Karpas-422 (cell line): ENCODE results near the gene ADGRV1. TPM values are rescaled to one million over a fixed set of nuclear protein-coding genes. Genes with fewer than 3 reads are reported as not detected.

Experiments
- DNase-seq: peaks from one replicate; pipeline ENCODE4 v3.0.0-alpha.2; 2015
- H2AFZ ChIP-seq: fragments of 200-600 bp; sonication (generic); 2 replicates; pipeline ENCODE4 v1.6.1; 2014; ENCODE audit warnings: antibody characterized with exemption, low read length, mixed read lengths
- H3K27ac ChIP-seq: fragments of 200-600 bp; sonication (generic); 2 replicates; pipeline ENCODE4 v1.5.1; 2014; ENCODE audit warnings: mild to moderate bottlenecking, low read length, moderate library complexity
- H3K27me3 ChIP-seq: fragments of 200-600 bp; sonication (generic); 2 replicates; pipeline ENCODE4 v1.6.1; 2014; ENCODE audit warnings: low read length, mixed read lengths
- H3K36me3 ChIP-seq: fragments of 200-600 bp; sonication (generic); 2 replicates; pipeline ENCODE4 v1.6.1; 2014; ENCODE audit warnings: low read length, mixed read lengths; ENCODE audit not compliant: insufficient read depth
- H3K4me1 ChIP-seq: fragments of 200-600 bp; sonication (generic); 2 replicates; pipeline ENCODE4 v1.6.1; 2014; ENCODE audit warnings: mild to moderate bottlenecking, low read length, mixed read lengths
- H3K4me2 ChIP-seq: fragments of 200-600 bp; sonication (generic); 2 replicates; pipeline ENCODE4 v1.6.1; 2014; ENCODE audit warnings: low read length, low read depth, mild to moderate bottlenecking; ENCODE audit not compliant: poor library complexity, severe bottlenecking
- H3K4me3 ChIP-seq: fragments of 200-600 bp; sonication (generic); 2 replicates; pipeline ENCODE4 v1.5.1; 2014; ENCODE audit warnings: mild to moderate bottlenecking, antibody characterized with exemption, low read length, mixed read lengths
- H3K79me2 ChIP-seq: fragments of 200-600 bp; sonication (generic); 2 replicates; pipeline ENCODE4 v1.6.1; 2014; ENCODE audit warnings: mild to moderate bottlenecking, low read length, mixed read lengths
- H3K9ac ChIP-seq: fragments of 200-600 bp; sonication (generic); 2 replicates; pipeline ENCODE4 v1.6.0; 2014; ENCODE audit warnings: low read length
- H3K9me2 ChIP-seq: fragments of 200-600 bp; sonication (generic), shearing (Covaris generic); replicated peaks from 2 replicates; pipeline ENCODE4 v1.6.0; 2014; ENCODE audit warnings: mild to moderate bottlenecking, low read length, moderate library complexity; ENCODE audit not compliant: insufficient read depth
- H3K9me3 ChIP-seq: fragments of 300-700, 200-600 bp; sonication (generic); 2 replicates; pipeline ENCODE4 v1.6.1; 2014; ENCODE audit warnings: low read length, mixed read lengths
- H4K20me1 ChIP-seq: fragments of 200-600 bp; sonication (generic); 2 replicates; pipeline ENCODE4 v1.6.1; 2014; ENCODE audit warnings: mild to moderate bottlenecking, antibody characterized with exemption, low read length, low read depth; ENCODE audit not compliant: insufficient read depth
- total RNA-seq: library from RNA; depleted of rRNA; stranded (reverse); fragments of >200 nt; shearing (Covaris generic); gene quantifications from 2 replicates; pipeline ENCODE4 v1.2.3, GENCODE V29; 2014; ENCODE audit warnings: low replicate concordance

ADGRV1 gene
- total RNA-seq, 1 experiment from 2014 or later: not detected

GRCh38 chr5:90894866-90895420, 336.3 kb downstream of the ADGRV1 start:
- Histone ChIP-seq H2AFZ (no peak overlapping the region), H3K9me2 (no peaks in the 10 kb centered on the region), H3K27me3 (no peaks in the 10 kb centered on the region), H3K27ac (no peak overlapping the region), H3K4me2 (no peak overlapping the region), H3K9ac (no peak overlapping the region), H3K9me3 (no peaks in the 10 kb centered on the region), H3K4me3 (no peak overlapping the region), H3K36me3 (no peaks in the 10 kb centered on the region), H3K4me1 (no peaks in the 10 kb centered on the region), H4K20me1 (no peaks in the 10 kb centered on the region), H3K79me2 (no peaks in the 10 kb centered on the region)
- no peak for DNase-seq

- Histone ChIP-seq H3K27ac (no peak overlapping the region), H3K4me3 (no peak overlapping the region), H3K4me1 (no peaks in the 10 kb centered on the region), H3K36me3 (no peaks in the 10 kb centered on the region), H3K9me2 (no peaks in the 10 kb centered on the region), H4K20me1 (no peaks in the 10 kb centered on the region), H3K9me3 (no peaks in the 10 kb centered on the region), H3K79me2 (no peaks in the 10 kb centered on the region), H3K27me3 (no peaks in the 10 kb centered on the region), H3K9ac (no peak overlapping the region), H3K4me2 (no peak overlapping the region), H2AFZ (no peak overlapping the region)
- no peak for DNase-seq
Observed at GRCh38 chr5:90897618-90898017, 339.0 kb downstream of the ADGRV1 start.

DNA sequence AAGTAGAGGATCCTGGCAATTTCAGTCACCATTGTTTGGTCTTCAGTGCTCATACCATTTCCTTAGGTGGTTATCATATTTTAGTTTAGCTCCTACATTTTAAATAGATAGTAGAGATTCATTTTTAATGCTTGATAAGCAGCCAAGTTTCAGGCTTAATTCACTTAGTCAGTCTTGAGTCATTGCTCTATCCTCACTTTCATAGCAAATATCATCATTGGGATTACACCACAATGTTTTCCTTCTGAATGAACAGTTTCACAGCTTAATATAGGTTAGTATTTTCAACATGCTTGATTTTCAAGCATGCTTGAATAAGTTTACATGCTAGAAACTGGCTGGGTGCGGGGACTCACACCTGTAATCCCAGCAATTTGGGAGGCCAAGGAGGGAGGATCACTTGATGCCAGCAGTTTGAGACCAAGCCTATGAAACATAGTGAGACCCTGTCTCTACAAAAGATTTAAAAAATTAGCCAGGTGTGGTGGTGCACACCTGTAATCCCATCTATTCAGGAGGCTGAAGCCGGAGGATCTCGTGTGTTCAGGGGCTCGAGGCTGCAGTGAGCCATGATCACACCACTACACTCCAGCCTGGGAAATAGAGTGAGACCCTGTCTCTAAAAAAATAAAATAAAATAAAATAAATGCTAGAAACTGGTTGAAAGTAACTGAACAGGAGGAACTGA, 339.9 kb downstream of the ADGRV1 start:
- H3K9me2 ChIP-seq: no peaks in the 10 kb centered on the region

GRCh38 chr5:90899014-90899604, 340.5 kb downstream of the ADGRV1 start:
- H3K4me1 ChIP-seq: no peaks in the 10 kb centered on the region
- H3K9ac ChIP-seq: no peak overlapping the region
- H3K9me3 ChIP-seq: no peaks in the 10 kb centered on the region
- no peak overlapping the region for H3K27ac ChIP-seq
- H3K36me3 ChIP-seq: no peaks in the 10 kb centered on the region
- no peaks in the 10 kb centered on the region for H3K27me3 ChIP-seq
- H3K4me2 ChIP-seq: no peak overlapping the region
- H3K4me3 ChIP-seq: no peak overlapping the region
- H4K20me1 ChIP-seq: no peaks in the 10 kb centered on the region
- no peaks in the 10 kb centered on the region for H3K9me2 ChIP-seq
- no peak overlapping the region for H2AFZ ChIP-seq
- no peaks in the 10 kb centered on the region for H3K79me2 ChIP-seq
- DNase-seq: no peak

More for the DNA sequence above, 339.9 kb downstream of the ADGRV1 start:
- Histone ChIP-seq H2AFZ (no peak overlapping the region), H3K79me2 (no peaks in the 10 kb centered on the region), H3K27ac (no peak overlapping the region), H3K36me3 (no peaks in the 10 kb centered on the region), H3K4me2 (no peak overlapping the region), H3K9me3 (no peaks in the 10 kb centered on the region), H4K20me1 (no peaks in the 10 kb centered on the region), H3K4me3 (no peak overlapping the region), H3K9ac (no peak overlapping the region), H3K27me3 (no peaks in the 10 kb centered on the region), H3K4me1 (no peaks in the 10 kb centered on the region)
- no peak for DNase-seq

DNA sequence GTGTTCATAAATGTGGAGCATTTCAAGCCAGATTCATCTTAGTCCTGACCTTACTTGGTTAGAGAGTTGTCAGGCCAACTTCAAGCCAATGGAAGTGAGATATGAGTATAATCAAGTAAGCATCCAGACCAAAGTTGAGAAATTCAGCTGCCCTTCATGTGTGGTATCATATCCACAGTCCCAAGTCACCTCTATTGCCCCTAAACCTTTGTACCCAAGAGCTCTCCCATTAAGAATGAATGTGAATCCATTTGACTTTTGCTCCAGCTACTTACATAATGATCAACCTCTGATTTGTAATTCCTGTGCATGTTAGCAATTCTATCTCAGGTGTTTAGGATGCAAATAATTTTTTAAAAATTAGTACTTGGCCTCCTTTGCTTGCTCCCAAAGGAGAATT, 342.7 kb downstream of the ADGRV1 start:
- H3K4me2 ChIP-seq: no peak overlapping the region
- no peaks in the 10 kb centered on the region for H3K4me1 ChIP-seq
- no peaks in the 10 kb centered on the region for H3K9me3 ChIP-seq
- H3K27ac ChIP-seq: no peak overlapping the region
- no peaks in the 10 kb centered on the region for H3K9me2 ChIP-seq
- no peak overlapping the region for H2AFZ ChIP-seq
- no peaks in the 10 kb centered on the region for H3K36me3 ChIP-seq
- DNase-seq: no peak
- H3K4me3 ChIP-seq: no peak overlapping the region
- H3K9ac ChIP-seq: no peak overlapping the region
- H3K79me2 ChIP-seq: no peaks in the 10 kb centered on the region
- H4K20me1 ChIP-seq: no peaks in the 10 kb centered on the region
- no peaks in the 10 kb centered on the region for H3K27me3 ChIP-seq

DNA sequence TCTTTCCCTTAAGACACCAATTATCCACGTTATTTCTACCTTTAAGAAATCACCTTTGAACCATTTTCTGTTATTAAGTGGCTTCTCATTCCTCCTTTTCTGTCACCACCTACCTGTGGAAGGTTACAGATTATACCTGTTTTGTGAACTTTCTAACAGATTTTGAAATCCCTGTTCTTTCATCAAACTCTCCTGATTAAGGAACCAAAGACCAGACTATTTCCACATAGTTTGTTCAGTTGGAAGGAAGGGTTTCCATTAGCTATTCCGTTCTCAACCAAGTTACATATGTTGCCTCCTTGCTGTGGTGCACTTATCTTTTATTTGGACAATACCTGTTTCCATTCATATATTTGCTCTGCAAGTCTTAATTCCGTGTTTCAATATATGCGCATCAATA, 343.6 kb downstream of the ADGRV1 start:
- H2AFZ ChIP-seq: no peak overlapping the region
- DNase-seq: no peak
- H3K4me1 ChIP-seq: no peaks in the 10 kb centered on the region
- H3K9me2 ChIP-seq: no peaks in the 10 kb centered on the region
- no peak overlapping the region for H3K4me3 ChIP-seq
- H3K9me3 ChIP-seq: no peaks in the 10 kb centered on the region
- no peaks in the 10 kb centered on the region for H3K36me3 ChIP-seq
- no peaks in the 10 kb centered on the region for H3K79me2 ChIP-seq
- no peak overlapping the region for H3K4me2 ChIP-seq
- no peak overlapping the region for H3K27ac ChIP-seq
- H3K9ac ChIP-seq: no peak overlapping the region
- H4K20me1 ChIP-seq: no peaks in the 10 kb centered on the region
- no peaks in the 10 kb centered on the region for H3K27me3 ChIP-seq

DNA sequence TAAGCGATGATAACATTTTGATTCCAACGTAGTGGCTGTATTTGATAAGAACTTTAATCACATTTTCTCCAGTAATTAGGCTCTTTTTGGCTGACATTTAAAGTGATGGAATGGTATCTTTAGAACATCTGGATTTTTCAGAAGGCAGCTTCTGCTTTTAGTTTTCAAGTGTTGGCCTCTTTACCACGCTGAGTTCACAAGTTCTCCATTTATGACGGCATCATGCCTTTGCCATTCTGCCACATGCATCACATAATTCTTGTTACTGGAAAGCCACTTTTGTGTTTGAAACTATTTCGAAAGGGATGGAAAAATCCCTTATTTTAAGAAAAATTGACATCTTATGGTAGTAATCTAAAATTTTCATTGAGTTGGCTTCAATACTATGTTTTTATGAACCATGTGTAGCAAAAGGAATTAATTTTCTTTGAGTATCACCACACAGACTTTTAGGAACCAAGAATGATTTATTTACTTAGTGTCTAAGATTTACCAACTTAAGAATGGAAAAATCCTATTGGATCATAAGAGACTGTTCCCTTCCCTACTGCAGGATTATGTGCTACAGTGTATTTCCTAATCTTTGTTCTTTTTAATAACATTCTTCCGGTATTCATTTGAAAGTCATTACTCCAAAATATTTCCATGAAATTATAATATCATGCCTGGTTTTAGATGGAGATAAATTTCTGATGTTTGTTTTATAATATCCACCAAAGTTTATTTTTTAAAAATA, 344.2 kb downstream of the ADGRV1 start:
- Histone ChIP-seq H3K4me1 (no peaks in the 10 kb centered on the region), H3K36me3 (no peaks in the 10 kb centered on the region), H3K27ac (no peak overlapping the region), H4K20me1 (no peaks in the 10 kb centered on the region), H3K4me2 (no peak overlapping the region), H2AFZ (no peak overlapping the region), H3K4me3 (no peak overlapping the region), H3K27me3 (no peaks in the 10 kb centered on the region), H3K9me2 (no peaks in the 10 kb centered on the region), H3K9ac (no peak overlapping the region), H3K79me2 (no peaks in the 10 kb centered on the region), H3K9me3 (no peaks in the 10 kb centered on the region)
- DNase-seq: no peak

GRCh38 chr5:90909101-90909503, 350.5 kb downstream of the ADGRV1 start:
- no peak overlapping the region for H3K27ac ChIP-seq
- H4K20me1 ChIP-seq: no peaks in the 10 kb centered on the region
- H3K4me3 ChIP-seq: no peak overlapping the region
- no peaks in the 10 kb centered on the region for H3K79me2 ChIP-seq
- no peaks in the 10 kb centered on the region for H3K9me2 ChIP-seq
- DNase-seq: no peak
- H2AFZ ChIP-seq: no peak overlapping the region
- H3K4me2 ChIP-seq: no peak overlapping the region
- no peak overlapping the region for H3K9ac ChIP-seq
- no peaks in the 10 kb centered on the region for H3K27me3 ChIP-seq
- no peaks in the 10 kb centered on the region for H3K9me3 ChIP-seq
- H3K4me1 ChIP-seq: no peaks in the 10 kb centered on the region
- H3K36me3 ChIP-seq: no peaks in the 10 kb centered on the region
